Measurements from ENCODE around the gene SRCAP.
A peak's percentile ranks its signal among the peaks of the same experiment; 100 is the strongest.

The SRCAP gene

GRCh38 chr16:30777591-30778297 is 78.8 kb downstream of the SRCAP start:
- DNase-seq = no peak

- peak; percentile 9 for DNase-seq
These were observed 79.7 kb downstream of the SRCAP start for GRCh38 chr16:30778549-30779244.

GRCh38 chr16:30779596-30779995 is 80.6 kb downstream of the SRCAP start:
- no peak for DNase-seq

GRCh38 chr16:30780021-30780420 is 81.0 kb downstream of the SRCAP start:
- no peak for DNase-seq

- DNase-seq = no peak
These were observed 81.6 kb downstream of the SRCAP start for GRCh38 chr16:30780549-30780948.

GRCh38 chr16:30782486-30783279 is 83.7 kb downstream of the SRCAP start:
- no peak for DNase-seq

- DNase-seq = no peak
These were observed 84.5 kb downstream of the SRCAP start for GRCh38 chr16:30783280-30784109.

GRCh38 chr16:30784215-30784614 is 85.2 kb downstream of the SRCAP start:
- no peak for DNase-seq

GRCh38 chr16:30785126-30786106 is 86.4 kb downstream of the SRCAP start:
- no peak for DNase-seq

- DNase-seq = peak; percentile 69
These were observed 87.4 kb downstream of the SRCAP start for GRCh38 chr16:30786115-30786935.

GRCh38 chr16:30786936-30787612 is 88.1 kb downstream of the SRCAP start, which contains the start of gene ZNF629:
TSS of gene ZNF629 (minus strand) at chr16:30787205. CDS start at chr16:30784482, 2,723 bp downstream.
- peak; percentile 67 for DNase-seq

GRCh38 chr16:30787613-30788378 is 88.8 kb downstream of the SRCAP start:
- peak; percentile 25 for DNase-seq
